Effector CD4-positive, alpha-beta T cell (primary cell): Measurements from ENCODE around the gene EXOC6.
"Not testable (repeated sequence)": the region's sequence is repeated elsewhere in the genome, so short reads cannot be mapped to it uniquely, and the experiment has no call there.

ENCODE experiments used
- DNase-seq: peaks from one replicate; pipeline ENCODE4 v3.0.0-alpha.2; 2020

The EXOC6 gene

DNA sequence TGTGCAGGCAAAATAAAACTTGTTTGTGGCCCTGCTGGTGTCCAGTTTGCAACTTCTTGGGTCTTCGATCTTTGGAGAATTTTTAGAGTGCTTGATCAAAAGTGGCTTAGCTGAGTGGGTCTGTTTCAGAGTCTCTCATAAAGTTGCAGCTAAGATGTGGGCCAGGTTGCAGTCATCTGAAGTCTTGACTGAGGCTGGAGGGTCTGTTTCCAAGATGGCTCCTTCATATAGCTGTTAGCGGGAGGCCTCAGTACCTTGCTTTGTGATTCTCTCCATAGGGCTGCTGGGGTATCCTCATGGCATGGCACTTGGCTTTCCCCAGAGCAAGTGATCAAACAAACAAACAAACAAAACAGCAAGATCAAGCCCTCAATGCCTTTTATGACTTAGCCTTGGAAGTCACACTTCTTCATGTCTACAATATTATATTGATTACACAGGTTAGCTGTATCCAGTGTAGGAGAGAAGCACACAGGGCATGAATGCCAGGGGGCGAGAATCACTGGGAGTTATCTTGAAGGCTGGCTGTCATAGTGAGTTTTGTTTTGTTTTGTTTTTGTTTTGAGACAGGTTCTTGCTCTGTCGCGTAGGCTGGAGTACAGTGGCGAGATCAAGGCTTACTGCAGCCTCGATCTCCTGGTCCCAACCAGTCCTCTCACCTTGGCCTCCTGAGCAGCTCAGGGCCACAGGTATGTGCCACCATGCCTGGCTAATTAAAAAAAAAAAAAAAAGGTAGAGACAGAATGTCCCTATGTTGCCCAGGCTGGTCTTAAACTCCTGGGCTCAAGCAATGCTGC, 235.6 kb downstream of the EXOC6 start:
- DNase-seq = no peak

DNA sequence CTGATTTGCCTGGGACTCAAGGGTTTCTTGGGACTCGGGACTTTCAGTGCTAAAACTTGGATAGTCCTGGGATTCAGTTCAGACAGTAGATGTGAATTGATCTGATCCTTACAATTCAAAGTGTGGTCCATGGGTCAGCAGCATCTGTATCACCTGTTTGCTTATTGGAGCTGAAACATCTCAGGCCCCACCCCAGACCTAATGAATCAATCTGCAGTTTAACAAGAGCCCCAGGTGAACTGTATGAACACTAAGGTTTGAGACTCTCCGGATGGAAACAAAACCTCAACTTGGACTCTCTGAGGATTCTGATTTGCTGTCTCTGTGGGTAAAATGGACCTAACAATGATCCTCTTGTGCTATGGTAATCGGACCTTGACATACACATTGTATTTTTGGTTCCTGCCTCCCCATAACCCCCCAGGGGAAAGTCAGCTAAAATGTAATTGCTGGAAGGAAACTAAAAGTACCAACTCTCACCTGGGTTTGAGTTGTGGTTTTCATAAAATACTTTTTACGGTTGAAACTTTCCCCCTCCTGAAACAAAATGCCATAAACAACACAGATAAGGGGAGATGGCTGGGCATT, 237.0 kb downstream of the EXOC6 start:
- DNase-seq = no peak

DNA sequence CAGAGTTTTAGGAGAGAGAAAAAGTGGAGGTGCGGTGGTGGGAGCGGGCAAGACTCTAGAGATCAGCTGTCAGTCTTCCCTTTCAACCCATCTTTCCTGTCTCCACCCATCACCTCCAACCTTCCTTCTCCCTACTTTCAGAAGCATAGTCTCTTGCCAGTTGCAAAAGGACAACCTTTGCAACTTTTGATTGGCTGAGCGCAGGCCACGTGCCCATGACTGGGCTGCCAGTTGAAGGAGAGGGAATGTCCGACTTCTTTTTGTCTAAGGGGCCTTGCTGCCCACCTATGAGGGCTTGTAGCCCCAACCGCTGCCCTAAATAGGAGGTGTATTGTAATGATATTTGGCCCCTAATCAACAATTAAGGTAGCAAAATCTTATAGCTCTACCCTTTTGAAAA, 238.0 kb downstream of the EXOC6 start:
- DNase-seq = no peak

DNA sequence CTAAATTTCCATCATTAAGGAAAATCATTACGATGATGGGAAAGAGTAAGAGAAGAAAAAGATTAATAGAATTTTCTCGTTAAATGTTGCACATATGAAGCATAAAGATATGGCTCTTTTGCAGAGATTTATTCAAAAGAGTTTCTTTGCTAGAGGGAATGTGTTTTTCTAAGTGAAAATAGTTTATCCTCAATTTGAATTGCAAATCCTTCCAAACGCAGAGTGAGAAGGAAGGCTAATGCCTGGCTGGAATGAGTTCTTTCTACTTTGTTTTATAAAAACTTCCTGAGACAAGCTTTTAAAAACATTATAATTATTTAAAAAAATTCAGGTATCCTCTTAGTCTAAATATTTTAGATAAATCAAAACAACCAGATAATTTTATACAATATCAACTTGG, 239.5 kb downstream of the EXOC6 start:
- DNase-seq = no peak

DNA sequence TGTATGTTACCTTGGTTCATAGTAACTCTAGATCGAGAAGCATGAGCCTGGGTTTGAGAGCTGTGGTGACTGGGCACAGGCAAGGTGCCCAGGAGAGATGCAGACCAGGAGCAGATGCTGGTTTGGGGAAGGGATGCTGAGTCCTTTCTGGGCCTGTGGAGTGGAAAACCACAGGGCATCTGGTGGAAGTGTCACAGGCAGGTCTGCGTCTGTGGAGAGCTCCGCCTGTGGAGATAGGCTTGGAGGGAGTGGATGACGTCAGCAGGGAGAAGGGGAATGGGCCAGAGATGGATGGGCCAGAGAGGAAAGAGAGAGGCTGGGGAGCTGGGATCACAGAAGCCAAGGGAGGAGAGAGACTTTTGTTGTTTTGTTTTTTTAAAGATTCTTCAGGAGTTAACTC, 240.1 kb downstream of the EXOC6 start:
- no peak for DNase-seq

DNA sequence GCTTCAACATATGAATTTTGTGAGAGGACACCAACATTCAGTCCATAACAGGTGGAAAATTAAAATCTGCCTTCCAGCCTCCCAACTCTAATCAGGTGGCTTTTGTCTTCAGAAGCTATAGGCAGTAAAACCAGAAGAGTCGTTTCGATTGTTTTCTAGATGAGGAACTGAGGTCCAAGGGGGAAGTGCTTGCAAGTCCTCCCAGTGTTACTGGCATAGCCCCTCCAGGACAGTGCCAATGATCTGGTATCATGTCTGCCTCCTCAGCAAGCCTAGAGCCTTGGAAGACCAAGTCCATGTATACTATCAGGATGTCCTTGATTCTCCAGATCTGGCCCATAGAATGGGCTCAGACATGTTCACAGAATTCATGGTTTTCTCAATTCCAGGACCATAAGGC, 242.3 kb downstream of the EXOC6 start:
- DNase-seq = no peak

DNA sequence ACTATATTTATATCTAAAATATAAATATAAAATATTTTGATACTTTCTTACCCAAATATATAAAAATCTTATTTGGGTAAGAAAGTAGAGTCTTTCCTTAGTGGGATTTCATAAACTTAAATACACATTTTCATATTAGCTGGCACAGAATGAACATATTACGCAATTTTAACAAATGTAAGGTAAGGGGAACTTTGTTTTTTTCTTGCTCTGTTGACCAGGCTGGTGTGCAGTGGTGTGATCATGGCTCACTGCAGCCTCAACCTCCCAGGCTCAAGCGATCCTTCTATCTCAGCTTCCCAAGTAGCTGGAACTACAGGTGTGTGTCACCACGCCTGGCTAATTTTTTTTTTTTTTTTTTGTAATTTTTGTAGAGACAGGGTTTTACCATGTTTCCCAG, 243.6 kb downstream of the EXOC6 start:
- no peak for DNase-seq

DNA sequence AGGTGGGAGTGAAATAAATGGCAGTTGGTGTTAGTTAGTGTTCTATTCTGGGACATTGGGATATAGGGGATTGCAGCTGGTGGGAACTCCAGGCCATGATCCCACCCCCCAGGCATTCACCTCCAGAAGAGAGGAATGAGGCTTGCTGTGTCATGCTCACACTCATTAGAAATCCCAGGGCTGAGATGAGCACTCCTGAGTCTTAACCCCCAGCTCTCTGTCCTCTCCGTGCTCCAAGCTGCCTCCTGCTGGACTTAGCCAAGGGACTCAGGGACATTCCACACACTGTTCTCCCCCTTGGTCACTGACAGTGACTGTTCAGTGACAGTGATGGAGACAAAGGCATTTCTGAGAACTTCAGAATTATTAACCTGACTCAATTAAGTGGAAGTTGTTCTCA, 246.9 kb downstream of the EXOC6 start:
- DNase-seq = no peak

DNA sequence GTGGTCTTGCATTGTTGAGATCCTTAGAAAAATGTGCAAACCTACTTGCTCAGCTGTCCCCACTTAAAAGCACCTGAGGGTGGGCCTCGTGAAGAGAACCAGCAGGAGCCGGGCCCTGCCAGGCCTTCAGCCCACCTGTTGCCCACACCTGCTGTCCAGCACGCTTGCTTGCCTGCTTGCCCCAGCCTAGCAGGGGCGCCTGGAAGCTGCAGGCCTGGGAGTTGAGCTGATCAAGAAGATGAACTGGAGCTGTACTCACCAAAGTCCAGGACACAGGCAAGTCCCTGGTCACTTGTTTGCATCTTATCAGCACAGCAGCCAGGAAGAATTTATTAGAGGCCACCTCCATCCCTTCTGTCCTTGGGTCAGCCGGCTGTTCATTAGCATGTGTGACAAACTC, 248.6 kb downstream of the EXOC6 start:
- DNase-seq = no peak

DNA sequence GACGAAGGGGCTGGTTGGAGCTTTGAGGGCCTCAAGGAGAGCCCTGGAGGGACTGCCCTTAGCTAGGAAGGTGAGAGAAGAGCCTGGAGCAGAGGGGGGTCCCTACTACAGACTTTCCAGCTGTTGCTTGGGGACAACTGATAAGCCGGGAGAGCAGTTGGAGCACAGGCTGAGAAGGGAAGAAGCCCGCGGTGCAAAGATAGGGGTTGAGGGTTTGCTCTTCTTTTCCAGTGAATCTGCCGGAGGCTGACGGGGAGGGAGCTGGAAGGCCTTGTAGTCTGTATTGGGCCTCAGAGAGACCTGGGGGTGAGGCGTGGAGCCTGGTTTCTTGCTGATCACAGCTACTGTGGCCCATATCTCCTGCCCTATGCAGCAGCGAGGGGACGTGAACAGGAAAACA, 249.1 kb downstream of the EXOC6 start:
- no peak for DNase-seq

DNA sequence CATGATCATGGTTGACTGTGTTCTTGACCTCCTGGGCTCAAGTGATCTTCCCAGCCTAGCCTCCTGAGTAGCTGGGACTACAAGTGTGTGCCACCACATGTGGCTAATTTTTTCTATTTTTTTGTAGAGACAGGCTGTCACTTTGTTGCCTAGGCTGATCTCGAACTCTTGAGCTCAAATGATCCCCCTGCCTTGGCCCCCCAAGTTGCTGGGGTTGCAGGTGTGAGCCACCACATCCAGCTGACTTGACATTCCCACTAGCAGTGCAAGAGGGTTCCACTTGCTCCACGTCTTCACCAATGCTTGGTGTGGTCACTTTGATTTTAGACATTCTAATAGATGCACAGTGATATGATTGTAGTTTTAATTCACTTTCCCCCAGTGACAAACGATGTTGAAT, 250.5 kb downstream of the EXOC6 start:
- no peak for DNase-seq

DNA sequence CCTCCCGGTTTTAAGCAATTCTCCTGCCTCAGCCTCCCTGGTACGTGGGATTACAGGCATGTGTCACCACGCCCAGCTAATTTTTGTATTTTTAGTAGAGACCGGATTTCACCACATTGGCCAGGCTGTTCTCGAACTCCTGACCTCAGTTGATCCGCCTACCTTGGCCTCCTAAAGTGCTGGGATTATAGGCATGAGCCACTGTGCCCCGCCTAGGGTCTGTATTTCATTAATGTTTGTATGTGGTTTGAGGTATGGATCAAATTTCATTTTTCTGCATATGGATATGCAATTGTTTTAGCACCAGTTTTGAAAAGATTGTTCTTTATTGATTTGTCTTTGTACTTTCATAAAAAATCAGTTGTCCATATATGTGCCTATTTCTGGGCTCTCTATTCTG, 251.3 kb downstream of the EXOC6 start:
- no peak for DNase-seq

DNA sequence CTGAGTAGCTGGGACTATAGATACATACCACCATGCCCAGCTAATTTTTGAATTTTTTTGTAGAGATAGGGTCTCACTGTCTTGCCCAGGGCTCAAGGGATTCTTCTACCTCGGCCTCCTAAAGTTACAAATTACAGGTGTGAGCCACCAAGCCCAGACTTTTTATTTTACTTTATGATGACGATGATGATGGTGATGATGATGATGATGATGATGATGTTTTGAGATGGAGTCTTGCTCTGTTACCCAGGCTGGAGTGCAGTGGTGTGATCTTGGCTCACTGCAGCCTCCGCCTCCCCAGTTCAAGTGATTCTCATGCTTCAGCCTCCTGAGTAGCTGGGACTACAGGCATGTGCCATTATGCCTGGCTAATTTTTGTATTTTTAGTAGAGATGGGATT, 252.8 kb downstream of the EXOC6 start:
- not testable (repeated sequence) for DNase-seq

DNA sequence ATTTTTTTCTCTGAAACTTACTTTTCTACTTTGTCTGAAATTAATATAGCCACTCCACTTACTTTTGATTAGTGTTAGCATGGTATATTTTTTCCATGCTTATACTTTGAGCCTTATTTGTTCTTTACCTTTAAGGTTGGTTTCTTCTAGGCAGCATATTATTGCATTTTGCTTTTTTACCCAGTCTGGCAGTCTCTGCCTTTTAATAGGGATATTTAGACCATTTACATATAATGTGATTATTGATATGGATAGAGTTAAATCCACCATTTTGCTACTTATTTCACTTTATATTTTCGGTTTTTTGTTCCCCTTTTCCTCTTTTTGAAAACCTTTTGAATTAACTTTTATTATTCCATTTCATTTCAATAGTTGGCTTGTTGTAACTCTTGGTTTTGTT, 255.6 kb downstream of the EXOC6 start:
- no peak for DNase-seq

DNA sequence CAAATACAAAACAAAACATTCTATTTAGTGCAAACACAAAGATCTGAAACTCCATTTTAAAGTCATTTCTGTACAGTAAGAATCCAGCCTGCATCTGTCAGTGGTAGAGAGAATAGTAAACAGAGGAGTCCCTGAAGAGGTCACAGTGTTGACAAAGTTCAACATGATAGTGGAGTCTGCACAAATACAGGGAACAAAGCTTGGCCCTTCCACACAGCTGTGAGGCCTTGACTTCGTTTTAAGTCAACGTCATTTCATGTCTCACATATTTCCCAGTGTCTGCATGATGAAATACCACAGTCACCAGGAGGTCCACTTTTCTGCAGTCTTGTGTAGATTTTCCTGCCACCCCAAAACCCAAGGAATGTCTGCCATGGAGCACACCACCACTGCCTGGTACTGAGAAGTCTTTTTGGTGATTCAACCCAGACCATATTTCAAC, 258.3 kb downstream of the EXOC6 start:
- DNase-seq = no peak
